Measurements from ENCODE around the gene EAF1.
"Not testable (repeated sequence)": the region's sequence is repeated elsewhere in the genome, so short reads cannot be mapped to it uniquely, and the experiment has no call there.

The EAF1 gene

GRCh38 chr3:15452156-15452555 is 24.8 kb downstream of the EAF1 start:
- DNase-seq (ENCODE audit: low read depth in 2 of 2): no peak

DNA sequence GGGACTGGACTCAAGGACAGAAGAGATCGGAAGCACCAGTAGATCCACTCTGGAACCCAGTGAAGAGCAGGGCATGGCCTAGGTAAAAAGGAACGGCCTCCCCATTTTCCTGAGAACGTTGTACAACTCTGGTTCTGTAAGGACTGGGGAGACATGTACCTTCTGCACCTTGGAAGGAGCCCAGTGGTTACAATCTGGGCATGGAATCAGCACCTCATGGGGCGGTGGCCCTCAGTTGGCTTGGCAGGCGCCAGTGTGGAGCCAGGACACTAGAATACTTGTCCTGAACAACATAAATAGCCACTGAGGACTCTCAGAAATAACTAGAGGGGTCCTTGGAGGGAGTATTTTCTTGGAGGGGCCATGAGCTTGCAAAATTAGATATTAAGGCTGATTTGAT is 25.6 kb downstream of the EAF1 start:
- DNase-seq (ENCODE audit: low read depth in 2 of 2): no peak

DNA sequence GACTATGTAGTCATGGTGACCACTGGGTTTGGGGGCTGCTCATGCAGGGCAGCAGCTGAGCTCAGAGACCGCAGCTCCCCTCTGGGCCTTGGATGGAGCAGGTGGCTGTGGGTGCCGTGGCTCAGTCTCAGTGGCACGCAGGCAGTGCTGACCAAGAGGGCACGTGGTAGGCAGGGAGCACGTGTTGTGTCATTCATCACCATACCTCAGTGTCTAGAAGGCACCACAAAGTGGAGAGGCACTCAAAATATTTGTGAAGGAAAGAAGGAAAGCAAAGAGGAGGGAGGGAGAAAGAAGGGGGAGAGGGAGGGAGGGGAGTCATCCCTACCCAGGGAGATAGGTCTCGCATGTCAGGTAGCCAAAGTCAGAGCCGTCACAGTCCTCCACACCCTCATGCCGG is 26.1 kb downstream of the EAF1 start:
- DNase-seq (ENCODE audit: low read depth in 2 of 2): no peak

DNA sequence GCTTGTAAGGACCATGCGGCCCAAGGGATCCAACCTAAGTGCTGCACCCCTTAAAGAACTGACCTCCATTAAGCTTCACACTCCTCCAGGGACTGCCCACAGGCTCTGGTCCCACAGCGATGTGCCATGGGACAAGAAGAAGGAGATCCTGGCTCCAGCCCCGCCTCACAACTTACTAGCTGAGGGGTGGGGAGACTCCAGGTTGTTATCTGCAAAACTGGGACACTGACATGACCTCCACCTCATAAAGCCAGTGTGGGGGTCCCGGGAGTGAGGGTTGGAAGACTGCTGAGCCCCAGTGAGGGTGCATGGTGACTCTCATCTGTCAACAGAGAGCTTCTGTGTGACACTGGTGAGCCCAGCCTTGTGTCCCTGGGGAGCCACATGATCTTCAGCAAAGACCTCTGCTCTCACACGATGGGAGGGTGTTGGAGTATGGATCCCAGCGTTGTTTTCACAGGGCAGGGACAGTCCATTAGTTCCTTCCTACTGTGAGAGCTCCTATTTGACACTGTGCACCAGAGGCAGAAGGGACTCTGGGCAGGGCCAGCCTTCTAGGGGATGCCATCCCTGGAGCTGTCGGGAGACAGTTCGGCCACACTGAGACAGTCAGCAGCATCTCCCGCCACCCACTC is 26.7 kb downstream of the EAF1 start:
- no peak for DNase-seq (ENCODE audit: low read depth in 2 of 2)

GRCh38 chr3:15454965-15455364 is 27.6 kb downstream of the EAF1 start:
- DNase-seq (ENCODE audit: low read depth in 2 of 2): no peak

DNA sequence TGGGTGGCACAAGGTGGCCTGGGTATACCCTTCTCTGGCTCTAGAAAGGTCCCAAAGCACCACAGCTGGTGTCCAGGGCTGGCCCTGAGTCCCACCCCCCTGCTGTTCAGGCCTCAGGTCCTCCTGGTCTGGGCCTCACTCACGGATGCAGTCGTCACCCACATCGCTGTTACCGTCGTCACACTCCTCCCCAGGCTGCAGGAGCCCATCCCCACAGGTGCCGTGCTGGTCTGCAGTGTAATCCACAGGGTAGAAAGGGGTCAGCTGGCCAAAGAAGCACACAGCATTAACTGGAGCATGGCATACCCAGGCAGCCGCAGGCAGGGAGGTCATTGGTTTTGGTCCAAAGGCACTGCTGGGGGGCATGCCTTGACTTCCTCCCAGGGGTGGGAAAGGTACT is 28.4 kb downstream of the EAF1 start:
- DNase-seq (ENCODE audit: low read depth in 2 of 2): no peak

- no peak for DNase-seq (ENCODE audit: low read depth in 2 of 2)
These were observed 28.9 kb downstream of the EAF1 start for GRCh38 chr3:15456321-15456720.

GRCh38 chr3:15456915-15457314 is 29.5 kb downstream of the EAF1 start:
- not testable (repeated sequence) for DNase-seq (ENCODE audit: low read depth in 2 of 2)

DNA sequence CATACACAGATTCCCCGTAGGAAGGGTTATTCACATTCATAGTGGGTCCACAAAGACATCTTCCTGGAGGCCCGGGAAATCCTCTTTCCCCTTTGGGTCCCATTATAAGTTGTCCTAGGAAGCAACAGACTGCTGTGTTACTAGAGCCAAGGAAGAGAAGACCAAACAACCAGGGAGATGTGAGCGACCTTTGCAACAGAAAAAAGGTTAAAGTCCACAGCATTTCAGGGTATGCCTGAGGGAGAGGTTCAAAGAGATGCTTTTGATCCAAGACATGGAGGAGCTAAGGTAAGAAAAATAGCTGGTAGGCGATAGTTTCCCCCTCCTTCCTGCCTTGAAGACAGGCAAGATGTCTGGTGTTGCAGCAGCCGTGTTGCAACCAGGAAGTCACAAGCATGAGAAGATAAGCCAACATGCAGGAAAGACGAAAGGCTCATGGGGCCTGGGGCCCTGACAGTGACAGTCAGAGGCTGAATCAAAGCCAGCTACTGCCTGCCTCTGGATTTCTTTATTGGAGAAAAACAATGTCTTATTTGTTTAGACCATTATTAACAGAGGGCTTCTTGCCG is 30.9 kb downstream of the EAF1 start:
- no peak for DNase-seq (ENCODE audit: low read depth in 2 of 2)

GRCh38 chr3:15460891-15461531 is 33.6 kb downstream of the EAF1 start:
- DNase-seq (ENCODE audit: low read depth in 2 of 2): no peak

DNA sequence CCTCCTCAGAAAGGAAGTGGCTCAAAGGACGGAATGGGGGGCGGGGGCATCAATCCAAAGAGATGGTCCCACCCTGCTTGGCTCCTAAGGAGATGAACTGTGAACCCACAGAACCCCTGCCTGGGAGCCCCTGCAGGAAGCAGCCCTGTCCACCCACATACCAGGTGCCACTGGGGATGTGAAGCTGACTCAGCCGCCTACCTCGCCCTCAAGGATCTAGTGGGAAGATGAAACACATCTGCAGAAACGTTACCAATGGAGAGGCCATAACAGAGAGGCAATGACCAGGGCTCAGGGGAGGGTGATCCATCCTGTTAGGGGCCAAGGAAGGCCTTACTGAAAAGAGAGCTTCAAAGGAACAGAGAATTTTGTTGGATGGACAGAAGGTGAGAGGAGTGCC is 35.1 kb downstream of the EAF1 start:
- DNase-seq (ENCODE audit: low read depth in 2 of 2): no peak

DNA sequence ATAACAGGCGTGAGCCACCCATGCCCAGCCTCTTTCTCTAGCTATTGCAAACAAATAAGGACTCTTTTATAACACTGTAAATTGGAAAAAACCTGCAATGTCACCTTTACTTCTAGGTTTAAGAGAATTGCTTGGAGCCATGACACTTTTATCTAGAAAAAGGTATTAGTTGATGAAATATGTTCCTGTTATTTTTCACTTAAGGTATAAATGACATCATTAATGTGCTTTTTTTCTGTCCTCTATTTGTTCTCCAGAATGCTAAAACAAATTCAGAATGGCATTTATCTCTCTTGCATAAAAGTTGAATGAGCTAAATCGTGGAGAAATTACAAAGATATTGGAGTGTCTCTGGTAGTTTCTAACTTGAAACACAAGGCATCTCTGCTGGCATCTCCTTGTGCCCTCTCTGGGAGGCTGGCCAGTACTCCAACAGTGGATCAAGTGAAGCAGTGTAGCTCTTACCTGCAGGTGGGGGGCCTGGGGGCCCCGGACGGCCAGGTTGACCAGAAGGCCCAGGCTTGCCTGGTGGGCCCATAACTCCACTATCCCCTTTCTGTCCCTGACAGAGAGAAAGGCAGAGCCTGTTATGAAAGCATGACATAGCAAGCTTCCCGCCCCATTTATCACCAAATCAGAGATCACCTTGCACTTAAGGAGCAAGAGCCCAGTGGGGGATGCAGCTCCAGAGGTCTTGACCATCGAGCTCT is 38.6 kb downstream of the EAF1 start:
- DNase-seq (ENCODE audit: low read depth in 2 of 2): no peak

DNA sequence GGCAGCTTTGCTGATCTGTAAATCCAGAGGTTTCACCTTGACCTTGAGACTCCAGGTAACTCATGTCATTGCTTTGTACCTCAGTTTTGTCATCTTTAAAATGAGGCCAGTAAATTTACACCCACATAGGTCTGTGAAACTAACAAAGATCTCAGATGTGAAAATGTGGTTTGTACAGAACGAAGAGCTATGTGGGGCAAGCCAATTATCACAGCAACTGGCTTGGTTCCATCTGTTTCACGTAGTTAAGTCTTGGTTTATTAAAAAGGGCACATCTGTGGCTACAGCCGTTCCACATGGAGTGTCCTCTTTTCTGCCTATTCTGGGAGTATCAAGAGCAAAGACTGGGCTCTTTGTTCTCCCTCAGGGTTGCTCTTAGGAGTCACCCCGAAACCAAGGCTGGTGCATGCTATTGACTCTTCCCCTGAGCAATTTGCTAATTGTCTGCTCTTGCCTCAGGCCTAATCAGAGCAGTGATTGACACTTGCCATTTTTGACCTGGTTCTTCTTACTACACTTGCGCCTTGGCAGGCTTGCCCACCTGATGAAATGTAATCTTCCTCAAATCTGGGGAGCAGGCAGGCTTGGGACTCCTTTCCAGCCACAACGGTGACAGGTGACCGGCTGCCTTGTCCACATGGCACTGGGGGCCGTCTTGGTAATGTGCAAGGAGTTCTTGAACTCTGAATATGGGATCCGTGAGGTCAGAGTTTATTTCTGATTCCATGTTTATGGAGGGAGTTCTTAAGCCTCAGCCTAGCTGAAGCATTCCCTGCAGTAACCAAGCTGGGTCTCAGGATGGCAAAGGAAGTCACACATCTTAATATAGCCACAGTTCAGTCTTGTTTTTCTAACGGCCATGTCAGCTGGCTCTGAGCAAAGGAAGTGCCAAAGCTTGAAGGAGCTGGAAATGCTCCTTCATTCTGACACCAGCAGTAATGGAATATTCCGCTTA is 40.1 kb downstream of the EAF1 start:
- DNase-seq (ENCODE audit: low read depth in 2 of 2): no peak

DNA sequence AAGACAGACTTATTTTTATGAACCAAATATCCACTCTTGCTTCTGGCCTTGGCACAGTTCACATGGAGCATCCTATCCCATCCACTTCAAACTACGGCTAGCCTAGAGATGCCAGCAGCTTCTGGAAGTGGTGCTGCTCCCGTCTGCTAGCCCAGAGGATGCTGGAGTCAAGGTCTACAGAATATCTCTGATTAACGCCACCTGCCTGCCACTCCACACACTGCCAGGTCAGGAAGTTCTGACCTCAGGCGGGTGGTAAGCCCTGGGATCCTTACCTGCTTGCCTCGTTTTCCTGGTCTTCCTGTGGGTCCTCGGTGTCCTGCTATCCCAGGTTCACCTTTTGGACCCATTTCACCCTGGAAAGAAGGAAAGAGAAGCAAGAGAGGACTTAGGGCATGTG is 42.9 kb downstream of the EAF1 start:
- no peak for DNase-seq (ENCODE audit: low read depth in 2 of 2)

GRCh38 chr3:15470849-15471248 is 43.5 kb downstream of the EAF1 start:
- DNase-seq (ENCODE audit: low read depth in 2 of 2): no peak

GRCh38 chr3:15471861-15472260 is 44.5 kb downstream of the EAF1 start:
- no peak for DNase-seq (ENCODE audit: low read depth in 2 of 2)

GRCh38 chr3:15475161-15475560 is 47.8 kb downstream of the EAF1 start:
- no peak for DNase-seq (ENCODE audit: low read depth in 2 of 2)

DNA sequence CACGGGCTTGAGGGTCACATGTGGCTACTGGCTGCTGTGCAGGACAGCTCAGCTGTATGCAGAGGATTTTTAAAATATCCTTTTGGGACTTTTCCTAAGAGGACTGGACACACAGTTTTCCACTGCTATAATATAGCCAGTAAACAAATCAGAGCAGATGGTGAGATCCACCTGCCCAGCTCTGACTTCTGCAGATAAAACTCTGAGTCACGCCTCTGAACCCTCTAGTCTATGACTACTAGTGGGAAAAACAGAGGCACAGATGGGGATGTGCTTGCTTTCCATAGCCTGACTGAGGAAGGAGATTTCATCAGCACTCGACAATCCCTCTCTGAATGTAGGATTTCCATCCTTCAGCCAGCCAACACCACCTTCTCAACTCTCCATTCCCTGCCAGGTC is 49.0 kb downstream of the EAF1 start:
- DNase-seq (ENCODE audit: low read depth in 2 of 2): no peak

GRCh38 chr3:15477951-15478639 is 50.7 kb downstream of the EAF1 start:
- no peak for DNase-seq (ENCODE audit: low read depth in 2 of 2)

- no peak for DNase-seq (ENCODE audit: low read depth in 2 of 2)
These were observed 51.2 kb downstream of the EAF1 start for GRCh38 chr3:15478640-15478979.
